Middle frontal gyrus (tissue), 1 donor: Measurements from ENCODE around the gene ATG9B.
A peak's percentile ranks its signal among the peaks of the same experiment; 100 is the strongest.

Source experiments
- DNase-seq: peaks from one replicate; pipeline ENCODE4 v3.0.0-alpha.2; 2015; ENCODE audit warnings: low spot score; ENCODE audit errors: extremely low spot score

Gene ATG9B

DNA sequence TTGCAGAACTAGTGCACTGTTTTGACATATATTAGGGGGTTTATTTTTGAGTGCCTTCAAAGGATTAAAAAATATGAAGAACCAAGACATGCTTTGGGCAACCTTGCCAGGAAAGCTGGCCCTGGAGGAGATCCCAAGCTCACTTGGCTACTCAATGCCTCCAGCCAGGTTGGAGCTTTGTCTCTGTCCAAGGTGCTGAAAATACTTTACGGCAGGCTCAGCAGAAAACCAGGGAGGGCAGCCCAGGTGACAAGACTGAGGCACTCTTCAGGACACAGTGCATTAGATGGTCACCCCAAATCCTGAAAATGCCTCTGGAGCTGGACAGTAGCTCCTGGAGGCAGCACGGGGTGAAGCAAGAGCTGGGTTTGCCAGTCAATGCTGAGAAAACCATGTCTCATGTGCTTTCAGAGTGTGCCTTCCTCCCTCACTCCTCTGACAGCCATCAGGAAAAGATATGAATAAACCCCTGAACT, 40.4 kb downstream of the ATG9B start:
- DNase-seq, result no peak

DNA sequence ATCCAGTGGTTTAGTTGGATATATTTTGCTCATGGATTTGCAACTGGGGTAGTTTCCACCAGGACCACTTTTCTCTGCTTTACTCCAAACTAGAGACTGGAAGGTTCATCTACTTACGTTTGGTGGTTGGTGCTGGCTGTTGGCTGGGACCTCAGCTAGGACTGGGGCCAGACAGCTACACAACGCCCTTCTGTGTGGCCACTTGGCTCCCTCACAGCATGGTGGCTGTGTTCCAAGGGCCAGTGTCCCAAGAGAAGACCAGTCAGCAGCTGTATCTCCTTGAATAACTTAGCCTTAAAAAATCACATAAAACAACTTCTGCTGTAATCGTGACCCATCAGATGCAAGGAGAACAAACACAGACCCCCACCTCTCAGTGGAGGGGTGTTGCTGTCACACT, 41.9 kb downstream of the ATG9B start:
- DNase-seq, result peak; percentile 67

DNA sequence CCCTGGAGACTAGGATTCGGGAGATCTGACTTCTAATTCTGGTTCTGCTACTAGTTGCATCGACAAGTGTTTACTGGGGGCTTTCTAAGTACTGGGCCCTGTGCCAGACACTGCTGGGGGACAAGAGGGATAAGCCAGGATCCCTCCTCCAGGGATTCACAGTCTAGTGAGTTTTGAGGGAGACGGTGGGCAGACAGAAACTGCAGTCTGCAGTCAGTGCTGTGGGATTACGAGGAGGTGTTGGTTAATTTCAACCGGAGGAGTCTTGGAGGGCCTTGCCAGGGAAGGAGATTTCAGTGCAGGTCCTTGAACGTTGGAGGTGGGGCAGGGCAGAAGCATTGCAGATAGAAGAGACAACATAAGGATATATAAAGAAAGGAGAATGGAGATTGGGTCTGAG, 42.6 kb downstream of the ATG9B start:
- no peak for DNase-seq

DNA sequence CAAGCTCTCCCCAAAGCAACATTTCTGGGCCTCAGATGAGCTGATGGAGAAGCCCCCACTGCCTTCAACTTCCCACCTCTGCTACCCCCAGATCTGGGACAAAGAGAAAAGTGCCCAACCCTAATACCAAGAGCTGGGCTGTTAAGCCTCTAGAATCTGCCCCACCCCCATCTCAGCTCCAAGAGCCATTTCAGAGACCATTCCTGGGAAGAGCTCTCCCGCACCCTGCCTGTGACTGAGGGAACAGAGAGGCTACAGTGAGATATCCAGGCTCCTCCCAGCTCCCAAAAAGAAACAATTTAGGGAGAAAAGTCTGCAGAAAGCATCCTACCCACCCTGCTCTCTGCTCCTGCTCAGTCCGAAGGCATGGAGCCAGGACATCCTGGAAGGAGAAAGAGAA, 43.6 kb downstream of the ATG9B start:
- no peak for DNase-seq

DNA sequence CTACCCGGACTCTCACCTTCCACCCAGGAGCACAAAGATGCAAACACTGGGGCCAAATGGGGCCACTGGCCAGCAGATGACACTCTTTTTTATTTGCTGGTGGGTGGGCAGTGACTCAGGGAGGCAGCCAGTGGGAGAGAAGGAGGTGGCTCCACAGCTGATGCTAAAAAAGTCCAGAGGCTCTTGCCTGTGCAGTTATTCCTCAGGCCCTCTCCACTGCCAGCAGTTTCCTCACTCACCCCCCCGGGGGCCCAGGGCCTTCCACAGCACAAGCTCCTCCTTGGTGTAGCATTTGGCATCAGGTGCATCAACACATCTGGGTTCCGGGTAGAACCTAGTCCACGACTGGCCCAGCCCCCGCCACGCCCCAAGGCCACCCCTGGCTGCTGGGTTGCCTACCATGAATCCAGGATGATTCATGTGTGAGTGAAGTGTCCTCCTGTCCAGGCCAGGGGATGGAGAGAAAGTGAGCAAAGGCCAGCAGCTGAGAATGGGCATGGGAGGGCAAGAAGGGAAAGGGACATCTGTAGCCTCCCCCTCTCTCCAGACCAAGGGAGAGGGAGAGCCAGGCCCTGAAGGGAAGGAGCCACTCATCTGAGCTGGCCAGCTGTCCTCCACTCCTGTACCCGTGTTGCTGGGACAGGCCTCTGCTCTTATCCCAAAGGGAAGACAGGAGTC, 44.4 kb downstream of the ATG9B start:
- DNase-seq, result no peak

DNA sequence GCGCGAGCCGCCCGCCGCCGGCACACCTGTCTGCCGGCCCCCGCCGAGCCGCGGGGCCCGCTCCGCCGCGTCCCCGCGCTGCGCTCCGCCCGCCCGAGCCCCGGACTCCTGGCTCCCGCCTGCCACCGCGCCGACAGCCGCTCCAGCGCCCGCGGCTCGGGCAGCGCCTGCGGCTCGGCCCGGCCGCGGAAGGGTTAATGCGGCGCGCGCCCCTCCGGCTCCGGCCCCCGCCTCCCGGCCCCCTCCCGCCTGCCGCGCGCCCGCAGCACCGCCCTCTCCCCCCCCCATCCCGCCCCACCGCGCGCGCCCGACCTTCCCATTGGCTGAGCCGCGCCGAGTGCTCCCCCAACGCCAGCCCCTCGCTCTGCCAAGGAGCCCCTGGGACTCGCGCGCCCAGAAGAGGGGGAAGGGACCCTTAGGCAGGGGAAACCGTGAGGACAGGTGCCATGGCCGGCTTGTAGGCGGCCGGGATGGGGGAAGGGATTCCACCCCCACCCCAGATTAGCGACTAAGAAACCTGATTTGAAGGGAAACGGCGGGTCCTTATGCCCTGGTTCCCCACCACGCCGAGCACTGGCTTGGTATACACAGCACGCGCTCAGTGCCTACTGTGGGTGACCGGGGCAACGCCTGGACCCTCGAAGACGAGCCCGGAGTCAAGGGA, 46.0 kb downstream of the ATG9B start, which contains the start of gene KCNH2:
TSS of gene KCNH2 (minus strand) at position 196 of the 664 bp plus-strand sequence. CDS start 408 bp downstream, outside the sequence.
- no peak for DNase-seq

DNA sequence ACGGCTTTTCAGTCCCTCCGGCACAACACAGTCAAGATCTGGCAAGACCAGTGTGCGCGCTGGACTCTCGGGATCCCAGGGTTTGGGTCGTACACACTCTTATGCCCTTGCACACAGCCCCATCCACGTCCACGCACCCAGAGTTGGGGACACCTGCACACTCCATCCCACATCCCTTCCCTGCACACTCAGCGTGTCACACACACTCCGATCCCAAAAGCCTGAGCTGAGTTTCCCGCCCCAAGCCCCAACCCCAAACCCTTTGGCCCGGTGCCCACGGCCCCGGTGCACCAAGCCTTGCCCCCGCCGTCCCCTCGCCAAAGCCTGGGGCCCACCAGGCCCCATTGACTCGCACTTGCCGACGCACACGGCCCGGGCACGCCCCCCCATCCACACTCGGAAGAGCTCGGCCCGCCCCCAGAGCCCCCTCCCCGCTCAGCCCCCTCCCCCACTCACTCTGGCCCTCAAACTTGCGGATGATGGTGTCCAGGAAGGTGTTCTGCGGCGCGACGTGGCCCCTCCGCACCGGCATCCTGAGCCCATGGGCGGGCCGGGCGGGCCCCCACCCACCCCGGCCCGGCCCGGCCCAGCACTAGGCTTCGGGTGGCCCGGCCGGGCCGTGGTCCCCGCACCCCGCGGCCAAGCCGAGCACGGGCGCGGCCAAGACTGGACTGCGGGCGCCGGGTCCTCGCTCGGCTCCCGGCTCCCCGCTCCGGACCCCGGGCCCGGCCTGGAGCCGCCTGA, 46.7 kb downstream of the ATG9B start:
- DNase-seq, result no peak

DNA sequence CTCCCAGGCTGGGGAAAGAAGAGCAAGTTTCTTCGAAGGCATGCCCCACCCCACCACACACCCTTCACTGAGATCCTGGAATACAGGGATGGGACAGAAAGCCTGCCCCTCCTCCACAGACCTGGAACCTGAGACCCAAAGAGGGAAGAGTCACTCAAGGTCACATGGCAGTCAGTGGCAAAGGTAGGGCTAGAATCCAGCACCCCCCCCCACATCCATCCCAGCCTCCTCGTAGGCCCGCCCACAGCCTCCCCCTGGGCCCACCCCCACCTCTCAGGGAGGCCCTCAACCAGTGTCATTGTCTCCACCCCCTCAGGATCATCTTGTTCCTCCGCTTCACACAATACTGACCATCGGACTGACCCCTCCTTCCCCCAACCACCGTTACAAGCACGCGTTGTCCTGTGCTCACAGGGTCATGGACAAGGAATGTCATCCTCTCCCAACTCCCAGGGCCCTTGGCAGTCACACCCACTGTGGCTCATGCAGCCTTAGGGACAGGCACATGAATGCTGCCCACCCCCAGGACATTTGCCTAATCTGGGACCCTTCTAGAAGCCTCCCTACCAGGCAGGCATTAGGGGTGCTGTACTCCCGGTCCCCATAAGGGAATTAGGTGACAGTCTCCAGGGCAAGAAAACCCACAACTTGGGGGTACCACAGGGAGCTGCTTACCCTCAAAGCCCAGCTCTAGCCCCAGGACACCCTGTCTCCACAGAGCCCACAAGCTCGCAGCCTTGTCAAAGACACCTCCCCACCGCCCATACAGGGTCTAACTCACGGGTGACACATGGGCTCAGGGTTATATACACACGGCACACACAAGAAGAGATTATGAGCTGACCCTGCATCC, 47.5 kb downstream of the ATG9B start:
- DNase-seq, result no peak

DNA sequence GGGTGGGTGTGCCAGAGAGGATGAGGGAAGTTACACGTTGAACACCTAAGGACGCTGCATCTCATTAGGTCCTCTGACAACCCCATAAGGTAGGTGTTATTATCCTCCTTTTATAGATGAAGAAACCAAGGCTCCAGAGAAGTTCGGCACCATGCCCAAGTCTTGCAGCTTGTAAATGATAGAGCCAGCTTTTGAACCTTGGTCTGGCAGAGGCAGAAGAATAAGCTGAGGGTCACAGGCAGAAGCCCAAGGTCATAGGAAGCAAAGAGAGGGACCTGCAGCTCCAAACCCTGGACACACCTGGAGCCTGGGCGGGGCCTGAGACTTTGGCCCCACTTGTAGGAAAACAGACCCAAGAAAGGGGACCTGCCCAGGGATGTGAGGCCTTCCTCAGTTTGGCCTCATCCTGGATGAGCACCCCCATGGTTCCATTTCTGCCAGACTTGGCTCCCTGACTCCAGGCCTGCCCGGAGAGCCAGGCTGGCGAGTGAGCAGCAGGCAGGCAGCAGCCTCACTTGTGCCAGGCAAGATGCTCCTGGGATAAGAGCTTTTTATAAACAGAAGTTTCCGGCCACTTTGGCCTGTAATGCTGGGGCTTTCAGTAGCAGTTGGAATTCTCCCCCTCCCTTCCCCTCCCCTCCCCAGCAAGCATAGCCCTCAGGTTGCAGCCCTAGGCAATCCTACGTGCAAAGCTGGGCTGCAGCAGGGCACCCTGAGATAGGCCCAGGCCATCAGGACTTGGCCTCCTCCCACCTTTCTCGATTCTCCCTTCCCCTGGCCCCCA, 48.6 kb downstream of the ATG9B start:
- DNase-seq, result no peak

DNA sequence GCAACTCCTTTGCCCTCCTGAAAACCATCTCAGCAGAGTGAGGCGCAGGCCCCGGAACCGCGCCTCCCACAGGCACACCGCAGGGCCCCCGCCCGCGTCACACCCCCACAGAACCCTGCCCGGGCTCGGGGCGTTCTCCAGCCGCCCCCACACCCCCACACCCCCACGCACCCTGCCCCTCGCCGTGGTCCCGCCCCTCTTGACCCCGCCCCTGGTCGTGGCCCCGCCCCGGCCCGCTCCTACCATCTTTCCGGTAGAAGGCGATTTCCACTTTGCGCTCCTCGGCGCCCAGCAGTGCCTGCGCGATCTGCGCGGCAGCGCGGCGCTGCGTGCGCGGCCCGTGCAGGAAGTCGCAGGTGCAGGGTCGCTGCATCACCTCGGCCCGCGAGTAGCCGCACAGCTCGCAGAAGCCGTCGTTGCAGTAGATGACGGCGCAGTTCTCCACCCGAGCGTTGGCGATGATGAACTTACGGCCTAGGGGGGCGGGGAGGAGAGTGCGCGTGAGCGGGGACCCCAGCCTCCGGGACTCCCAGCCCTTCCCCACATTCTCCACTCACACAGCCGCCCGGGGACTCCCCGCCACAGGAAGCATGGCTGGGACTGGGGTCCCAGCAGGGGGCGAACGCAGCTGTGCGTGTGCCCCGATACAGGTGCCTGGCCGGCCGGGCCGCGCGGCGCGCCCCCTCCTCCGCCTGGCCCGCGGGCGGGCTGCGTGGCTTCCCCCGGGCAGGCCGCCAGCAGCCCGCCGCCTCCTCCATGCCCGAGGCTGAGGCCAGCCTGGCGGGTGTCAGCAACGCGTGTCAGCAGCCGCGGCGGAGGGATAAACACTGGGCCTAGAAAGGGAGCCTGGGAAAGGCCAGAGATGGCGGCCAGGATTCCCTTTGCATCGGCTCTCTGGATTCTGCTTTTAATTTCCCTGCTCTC, 49.6 kb downstream of the ATG9B start:
- no peak for DNase-seq

DNA sequence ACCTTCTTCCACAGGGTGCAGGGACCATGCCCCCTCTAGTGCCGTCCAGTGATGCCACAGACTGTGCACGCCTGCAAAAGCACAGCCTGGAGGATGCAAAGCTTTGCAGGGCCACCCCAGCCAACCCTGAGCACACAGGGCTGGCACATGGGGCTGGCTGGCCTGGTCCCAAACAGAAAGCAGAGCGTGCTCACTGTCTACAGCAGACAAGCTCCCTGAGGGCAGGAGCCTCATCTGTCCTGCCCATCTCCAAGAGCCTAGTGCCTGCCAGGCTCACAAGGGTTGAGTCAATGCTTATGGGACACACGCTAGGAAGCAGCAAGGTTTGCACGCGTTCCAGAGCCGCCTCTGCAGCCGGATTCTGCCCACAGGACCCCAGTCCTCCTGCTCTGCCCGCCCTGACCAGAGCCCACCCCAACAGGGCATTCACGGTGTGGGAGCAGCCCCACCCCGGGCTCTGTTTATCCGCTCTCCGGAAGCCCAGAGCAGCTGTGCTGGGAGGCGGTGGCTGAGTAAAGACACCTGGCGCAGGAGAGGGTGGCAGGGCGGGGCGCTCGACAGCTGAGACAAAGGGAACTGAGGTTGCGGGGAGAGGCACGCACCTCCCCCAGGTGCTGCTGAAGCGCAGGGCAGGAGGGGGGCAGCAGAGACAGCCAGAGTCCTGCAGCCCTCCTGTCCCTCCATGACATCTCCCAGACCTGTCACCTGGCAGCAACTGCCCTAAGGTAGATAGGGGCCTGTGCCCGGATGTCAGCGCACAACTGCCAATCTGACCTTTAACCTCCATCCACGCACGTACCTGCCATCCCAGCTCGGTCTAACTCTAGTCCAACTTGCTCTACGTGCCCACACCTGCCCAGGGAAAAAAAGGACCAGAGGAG, 50.5 kb downstream of the ATG9B start:
- DNase-seq, result no peak

DNA sequence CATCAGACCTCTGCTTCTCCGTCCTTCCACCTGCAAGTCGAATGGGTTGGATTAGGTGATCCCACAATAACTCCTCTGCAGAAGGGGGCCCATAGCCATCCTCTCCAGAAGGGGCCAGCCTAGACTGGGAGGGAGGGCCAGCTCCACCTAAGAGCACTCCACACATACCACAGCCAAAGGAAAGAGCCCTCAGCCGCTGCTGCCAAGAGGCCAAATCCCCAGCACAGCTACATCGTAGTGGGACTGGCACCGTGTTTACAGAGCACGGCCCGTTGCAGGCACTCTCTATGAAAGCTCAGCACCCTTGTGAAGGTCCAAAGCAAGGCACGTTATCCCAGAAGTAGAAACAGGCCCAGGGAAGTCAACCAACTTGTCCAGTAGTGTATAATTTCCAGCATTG, 51.6 kb downstream of the ATG9B start:
- no peak for DNase-seq

DNA sequence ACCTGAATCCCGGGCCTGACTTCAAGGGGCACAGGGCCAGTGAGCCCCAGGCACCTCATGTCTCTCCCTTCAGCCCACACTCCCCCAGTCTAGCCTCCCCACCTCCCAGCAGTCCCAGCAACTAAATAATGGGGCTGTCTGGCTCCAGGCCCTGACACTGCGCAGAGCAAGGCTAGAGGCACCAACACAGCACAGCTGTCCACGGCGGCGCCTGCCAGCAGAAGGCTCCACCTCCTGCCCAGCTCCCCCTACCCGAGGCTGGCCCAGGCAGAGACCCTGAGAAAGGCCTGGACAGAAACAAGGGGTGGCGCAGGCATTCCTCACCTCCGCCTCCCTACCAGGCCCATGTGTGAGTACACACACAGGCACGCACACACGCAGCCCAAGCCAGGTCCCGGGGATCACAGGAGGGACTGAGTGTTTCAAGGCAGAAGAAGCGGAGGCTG, 52.2 kb downstream of the ATG9B start:
- DNase-seq, result no peak

DNA sequence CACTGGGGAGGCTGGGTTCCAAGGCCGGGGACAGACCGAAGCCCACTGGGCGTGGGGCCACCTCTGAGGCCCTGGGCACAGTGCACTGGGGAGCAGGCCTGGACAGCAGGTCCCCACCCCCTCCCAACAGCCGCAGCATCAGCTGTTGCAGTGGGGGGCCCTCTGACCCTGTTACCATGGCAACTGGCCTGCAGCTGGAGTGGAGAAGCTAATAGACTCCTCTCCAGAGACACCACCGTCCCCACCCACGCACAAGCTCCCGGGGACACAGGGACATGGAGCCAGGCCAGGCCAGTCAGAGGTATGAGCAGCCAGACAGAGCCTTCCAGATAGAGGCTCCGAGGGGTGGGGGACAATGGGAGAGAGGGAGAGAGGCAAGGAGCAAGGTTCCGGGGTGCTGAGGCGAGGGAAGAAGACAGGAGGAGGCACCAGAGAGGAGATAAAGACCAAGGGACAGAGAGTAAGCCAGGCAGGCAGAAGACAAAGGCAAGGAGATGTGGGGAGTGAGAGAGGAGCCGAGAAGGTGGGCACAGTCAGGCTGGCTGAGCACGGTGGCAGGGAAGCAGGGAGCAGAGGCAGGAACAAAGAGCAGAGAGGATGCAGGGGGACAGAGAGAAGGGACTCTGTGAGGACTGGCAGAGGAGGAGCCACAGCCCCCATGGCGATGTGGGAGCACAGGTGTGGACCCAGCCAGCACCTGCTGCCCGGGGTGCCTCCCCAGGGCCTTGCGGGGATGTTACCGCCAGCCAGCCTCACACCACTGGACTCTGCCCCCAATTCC, 52.9 kb downstream of the ATG9B start:
- DNase-seq, result no peak

DNA sequence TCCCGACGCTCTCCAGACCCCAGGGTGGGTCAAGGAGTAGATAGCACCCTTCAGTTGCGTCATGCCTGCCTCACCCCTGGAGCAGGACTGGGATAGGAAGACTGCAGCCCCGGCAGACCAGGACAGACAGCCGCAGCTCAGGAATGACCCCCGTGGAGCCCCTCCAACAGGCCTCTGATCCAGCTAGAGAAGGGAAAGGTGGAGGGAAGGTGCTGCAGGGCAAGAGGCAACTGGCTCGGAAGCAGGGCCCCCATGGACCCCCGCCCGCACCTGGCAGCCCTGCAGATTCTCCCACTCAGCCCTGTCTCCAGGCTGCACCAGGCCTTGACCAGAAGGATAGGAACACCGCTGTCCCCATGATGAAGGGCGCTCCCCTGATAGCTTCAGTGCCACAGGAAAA, 53.9 kb downstream of the ATG9B start:
- DNase-seq, result no peak

DNA sequence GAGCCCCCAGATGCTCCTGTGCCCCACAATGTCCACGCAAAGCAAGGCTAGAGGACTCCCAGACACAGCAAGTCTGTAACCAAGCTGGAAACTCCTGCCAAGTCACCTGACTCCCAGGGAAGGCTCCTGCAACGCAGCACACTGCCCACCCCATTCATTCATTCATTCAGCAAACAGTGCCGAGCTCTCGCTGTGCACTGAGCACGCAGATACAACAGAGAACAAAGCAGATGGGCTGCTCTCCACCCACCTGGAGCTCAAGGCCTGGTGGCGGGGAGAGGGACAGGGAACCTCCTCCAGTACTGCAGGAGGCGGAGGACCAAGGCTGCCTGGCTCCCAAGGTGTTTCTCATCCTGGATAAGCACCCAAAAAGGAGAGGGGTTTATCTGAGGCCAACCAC, 54.8 kb downstream of the ATG9B start:
- DNase-seq, result no peak

DNA sequence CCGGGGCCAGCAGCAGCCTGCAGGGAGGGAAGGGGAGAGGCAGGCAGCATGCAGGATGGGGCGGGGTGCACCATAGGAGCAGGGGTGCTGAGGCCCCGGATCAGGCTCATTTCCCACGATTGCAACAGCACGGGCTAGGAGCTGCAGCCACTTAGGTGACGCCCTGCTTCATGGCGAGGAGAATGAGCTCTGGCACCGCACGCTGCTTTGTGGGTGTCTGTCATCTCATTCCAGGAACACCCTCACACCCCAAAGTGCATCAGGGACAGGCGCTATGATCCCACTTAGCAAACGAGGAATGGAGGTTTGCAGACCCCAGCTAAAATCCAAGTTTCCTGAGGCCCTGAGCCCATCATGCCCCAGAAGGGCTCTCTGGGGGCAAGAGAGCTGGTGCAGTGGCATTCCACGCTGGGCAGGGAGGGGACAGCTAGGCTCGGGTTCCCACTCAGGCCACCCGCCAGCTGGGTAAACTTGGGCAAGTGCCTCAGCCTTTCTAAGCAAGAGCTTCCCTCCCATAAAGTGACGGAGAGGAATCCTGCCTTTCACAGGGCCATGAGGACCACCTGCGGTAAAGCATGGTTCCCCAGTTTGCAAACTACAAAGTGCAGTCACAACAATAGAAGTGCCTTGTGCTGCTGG, 55.4 kb downstream of the ATG9B start:
- no peak for DNase-seq
